OCI-LY1 (cell line): ENCODE measurements around the gene NUMB.

Experiments
- H2AFZ ChIP-seq: fragments of 200-600 bp; sonication (generic), shearing (Covaris generic); 2 replicates; pipeline ENCODE4 v1.6.0; 2014; ENCODE audit warnings: antibody characterized with exemption, mild to moderate bottlenecking, low read length
- H3F3A ChIP-seq: fragments of 200-600 bp; sonication (generic), shearing (Covaris generic); 2 replicates; pipeline ENCODE4 v1.6.0; 2014; ENCODE audit warnings: mild to moderate bottlenecking, antibody characterized with exemption, low read length, moderate library complexity; ENCODE audit not compliant: insufficient read depth
- H3K27ac ChIP-seq: fragments of 200-600 bp; sonication (generic); 2 replicates; pipeline ENCODE4 v1.5.1; 2014; ENCODE audit warnings: low read length, mixed run types, mild to moderate bottlenecking, low read depth; ENCODE audit not compliant: poor library complexity, severe bottlenecking
- H3K27me3 ChIP-seq: fragments of 200-600 bp; sonication (generic); 2 replicates; pipeline ENCODE4 v1.6.0; 2014; ENCODE audit warnings: antibody characterized with exemption, mild to moderate bottlenecking, low read length, moderate library complexity; ENCODE audit not compliant: insufficient read depth
- H3K36me3 ChIP-seq: fragments of 200-600 bp; sonication (generic); 2 replicates; pipeline ENCODE4 v1.6.1; 2014; ENCODE audit warnings: mild to moderate bottlenecking, antibody characterized with exemption, low read length, moderate library complexity, mixed read lengths; ENCODE audit not compliant: insufficient read depth
- H3K4me1 ChIP-seq: fragments of 200-600 bp; sonication (generic); 2 replicates; pipeline ENCODE4 v1.5.1; 2014; ENCODE audit warnings: mild to moderate bottlenecking, low read length, moderate library complexity; ENCODE audit not compliant: insufficient read depth, severe bottlenecking
- H3K4me2 ChIP-seq: fragments of 200-600 bp; sonication (generic), shearing (Covaris generic); 2 replicates; pipeline ENCODE4 v1.6.1; 2014; ENCODE audit warnings: low read length
- H3K4me3 ChIP-seq: fragments of 200-600 bp; sonication (generic); 2 replicates; pipeline ENCODE4 v1.5.1; 2014; ENCODE audit warnings: low read length, low read depth, mild to moderate bottlenecking, mixed read lengths; ENCODE audit not compliant: poor library complexity, severe bottlenecking
- H3K79me2 ChIP-seq: fragments of 200-600 bp; shearing (Covaris generic); 2 replicates; pipeline ENCODE4 v1.6.1; 2016; ENCODE audit warnings: mixed run types, low read length, mixed read lengths; ENCODE audit not compliant: insufficient read depth
- H3K9ac ChIP-seq: fragments of 200-600 bp; sonication (generic), shearing (Covaris generic); 2 replicates; pipeline ENCODE4 v1.6.1; 2014; ENCODE audit warnings: mild to moderate bottlenecking, low read length, mixed read lengths
- H3K9me2 ChIP-seq: fragments of 200-600 bp; sonication (generic), shearing (Covaris generic); 2 replicates; pipeline ENCODE4 v1.6.1; 2014; ENCODE audit warnings: low read depth, mild to moderate bottlenecking, low read length, mixed read lengths
- H3K9me3 ChIP-seq: fragments of 200-600 bp; shearing (Covaris generic); 2 replicates; pipeline ENCODE4 v1.6.1; 2014; ENCODE audit warnings: low read length, mixed read lengths
- H4K20me1 ChIP-seq: fragments of 200-600 bp; sonication (generic), shearing (Covaris generic); 2 replicates; pipeline ENCODE4 v1.6.0; 2016; ENCODE audit warnings: mild to moderate bottlenecking, low read length; ENCODE audit not compliant: insufficient read depth
- CTCF ChIP-seq: fragments of 200-600 bp; sonication (generic), shearing (Covaris generic); IDR thresholded peaks from 2 replicates; pipeline ENCODE4 v1.5.1; 2017; ENCODE audit warnings: mild to moderate bottlenecking, antibody characterized with exemption, low read length, moderate library complexity, mixed read lengths
- EZH2 ChIP-seq: fragments of 200-600 bp; sonication (generic), shearing (Covaris generic); IDR thresholded peaks from 2 replicates; pipeline ENCODE4 v1.8.0; 2017; ENCODE audit warnings: borderline replicate concordance, mixed run types, mild to moderate bottlenecking, antibody characterized with exemption, low read length, moderate library complexity, mixed read lengths

NUMB gene

GRCh38 chr14:73263606-73264005, 194.7 kb downstream of the NUMB start:
- H3K36me3 ChIP-seq = no peaks in the 10 kb centered on the region
- H3K79me2 ChIP-seq = no peaks in the 10 kb centered on the region
- no peak overlapping the region for H3K9ac ChIP-seq
- H3K9me2 ChIP-seq = no peaks in the 10 kb centered on the region
- TF ChIP-seq EZH2 (no peak), CTCF (no peak)
- H3K27me3 ChIP-seq = no peaks in the 10 kb centered on the region; the same call in none of the 2 replicates
- H3K9me3 ChIP-seq = no peaks in the 10 kb centered on the region
- H3F3A ChIP-seq = no peaks in the 10 kb centered on the region
- no peak overlapping the region for H2AFZ ChIP-seq
- H3K4me3 ChIP-seq = no peak overlapping the region
- no peak overlapping the region for H3K27ac ChIP-seq
- H4K20me1 ChIP-seq = no peaks in the 10 kb centered on the region
- no peak overlapping the region for H3K4me2 ChIP-seq
- no peaks in the 10 kb centered on the region for H3K4me1 ChIP-seq

GRCh38 chr14:73262427-73263183, 195.7 kb downstream of the NUMB start:
- TF ChIP-seq EZH2 (no peak), CTCF (no peak)
- no peak overlapping the region for H3K4me3 ChIP-seq
- no peak overlapping the region for H2AFZ ChIP-seq
- H3F3A ChIP-seq = no peaks in the 10 kb centered on the region
- no peak overlapping the region for H3K27ac ChIP-seq
- H3K9ac ChIP-seq = no peak overlapping the region
- H3K9me3 ChIP-seq = no peaks in the 10 kb centered on the region
- H3K4me1 ChIP-seq = no peaks in the 10 kb centered on the region
- H3K36me3 ChIP-seq = no peaks in the 10 kb centered on the region
- H4K20me1 ChIP-seq = no peaks in the 10 kb centered on the region
- H3K4me2 ChIP-seq = no peak overlapping the region
- no peaks in the 10 kb centered on the region for H3K79me2 ChIP-seq
- no peaks in the 10 kb centered on the region; the same call in none of the 2 replicates for H3K27me3 ChIP-seq
- no peaks in the 10 kb centered on the region for H3K9me2 ChIP-seq

- H3F3A ChIP-seq = no peaks in the 10 kb centered on the region
- H3K27ac ChIP-seq = no peak overlapping the region
- no peaks in the 10 kb centered on the region for H3K9me3 ChIP-seq
- TF ChIP-seq CTCF = no peak
- TF ChIP-seq EZH2 = no peak
- H2AFZ ChIP-seq = no peak overlapping the region
- no peaks in the 10 kb centered on the region; the same call in none of the 2 replicates for H3K27me3 ChIP-seq
- no peaks in the 10 kb centered on the region for H3K36me3 ChIP-seq
- no peak overlapping the region for H3K4me2 ChIP-seq
- no peaks in the 10 kb centered on the region for H3K4me1 ChIP-seq
- no peaks in the 10 kb centered on the region for H3K79me2 ChIP-seq
- H3K9ac ChIP-seq = no peak overlapping the region
- no peaks in the 10 kb centered on the region for H4K20me1 ChIP-seq
- H3K4me3 ChIP-seq = no peak overlapping the region
- no peaks in the 10 kb centered on the region for H3K9me2 ChIP-seq
These were observed 196.6 kb downstream of the NUMB start for GRCh38 chr14:73261520-73262426.
